ENCODE results near the gene CTBP2. TPM values are rescaled to one million over a fixed set of nuclear protein-coding genes. Genes with fewer than 3 reads are reported as not detected.

CTBP2 gene
- total and polyA plus RNA-seq, 4 donors: 3.4 to 59.2 (median 5.5) TPM

GRCh38 chr10:124971276-124971675, 189.1 kb downstream of the CTBP2 start:
- WGBS: 47% methylated on average over 2 of the region's 2 CpGs
- Histone ChIP-seq H3K27me3 (ENCODE audit: control insufficient read depth in 4 of 4, insufficient read depth in 4 of 4, low read length in 3 of 4) (no peaks in the 10 kb centered on the region), H3K4me3 (ENCODE audit: low read depth in 1 of 3, low read length in 3 of 3) (no peak overlapping the region), H3K36me3 (ENCODE audit: control insufficient read depth in 4 of 4, insufficient read depth in 3 of 4, low read depth in 1 of 4, low read length in 3 of 4) (peaks cover 6 to 43% (median 30%) of the 10 kb centered on the region in 4 donors), H3K27ac (ENCODE audit: low read depth in 1 of 2, low read length in 2 of 2) (no peak overlapping the region), H3K9me3 (ENCODE audit: control insufficient read depth in 4 of 4, low read length in 3 of 4) (no peaks in the 10 kb centered on the region), H3K9ac (ENCODE audit: low read depth in 1 of 2, low read length in 2 of 2) (no peak overlapping the region), H3K4me1 (ENCODE audit: control insufficient read depth in 4 of 4, insufficient read depth in 4 of 4, low read length in 3 of 4) (peaks cover 0 to 3% (median 0%) of the 10 kb centered on the region in 4 donors)
- TF ChIP-seq ZBTB33 (IDR thresholded peaks at IDR 0.05): no peak
- TF ChIP-seq YY1 (IDR thresholded peaks at IDR 0.05): no peak
- TF ChIP-seq ATF3 (IDR thresholded peaks at IDR 0.05): no peak
- no peak for TF ChIP-seq JUND (IDR thresholded peaks at IDR 0.05)
- TF ChIP-seq HNF4A (conservative IDR thresholded peaks at IDR 0.05): no peak
- TF ChIP-seq SP1 (IDR thresholded peaks at IDR 0.05): no peak
- no peak for TF ChIP-seq TAF1 (conservative IDR thresholded peaks at IDR 0.05)
- no peak for DNase-seq (ENCODE audit: low spot score)

- H3K27me3 ChIP-seq (ENCODE audit: control insufficient read depth in 4 of 4, insufficient read depth in 4 of 4, low read length in 3 of 4): no peaks in the 10 kb centered on the region
- no peaks in the 10 kb centered on the region for H3K9me3 ChIP-seq (ENCODE audit: control insufficient read depth in 4 of 4, low read length in 3 of 4)
- no peak for DNase-seq (ENCODE audit: low spot score)
- no peak overlapping the region for H3K4me3 ChIP-seq (ENCODE audit: low read depth in 1 of 3, low read length in 3 of 3)
- WGBS: 93% methylated on average over 2 of the region's 2 CpGs
- H3K4me1 ChIP-seq (ENCODE audit: control insufficient read depth in 4 of 4, insufficient read depth in 4 of 4, low read length in 3 of 4): peaks cover 0 to 1% (median 0%) of the 10 kb centered on the region in 4 donors
- no peak overlapping the region for H3K27ac ChIP-seq (ENCODE audit: low read depth in 1 of 2, low read length in 2 of 2)
- TF ChIP-seq TAF1 (conservative IDR thresholded peaks at IDR 0.05) (no peak), HNF4G (IDR thresholded peaks at IDR 0.05) (no peak), NR2F2 (IDR thresholded peaks at IDR 0.05) (no peak)
- peaks cover 3 to 30% (median 14%) of the 10 kb centered on the region in 4 donors for H3K36me3 ChIP-seq (ENCODE audit: control insufficient read depth in 4 of 4, insufficient read depth in 3 of 4, low read depth in 1 of 4, low read length in 3 of 4)
- no peak overlapping the region for H3K9ac ChIP-seq (ENCODE audit: low read depth in 1 of 2, low read length in 2 of 2)
These were observed 193.1 kb downstream of the CTBP2 start for GRCh38 chr10:124967255-124967654.

- TF ChIP-seq EGR1 (IDR thresholded peaks at IDR 0.05; ENCODE audit: low read depth in 2 of 2): no peak
- TF ChIP-seq REST (IDR thresholded peaks at IDR 0.05): no peak
- no peak for TF ChIP-seq NR2F2 (IDR thresholded peaks at IDR 0.05)
- TF ChIP-seq SP1 (IDR thresholded peaks at IDR 0.05): no peak
- TF ChIP-seq FOXA1 (IDR thresholded peaks at IDR 0.05): no peak
- Histone ChIP-seq H3K4me1 (ENCODE audit: control insufficient read depth in 4 of 4, insufficient read depth in 4 of 4, low read length in 3 of 4) (peaks cover 0 to 1% (median 0%) of the 10 kb centered on the region in 4 donors), H3K27me3 (ENCODE audit: control insufficient read depth in 4 of 4, insufficient read depth in 4 of 4, low read length in 3 of 4) (no peaks in the 10 kb centered on the region), H3K27ac (ENCODE audit: low read depth in 1 of 2, low read length in 2 of 2) (no peak overlapping the region), H3K9me3 (ENCODE audit: control insufficient read depth in 4 of 4, low read length in 3 of 4) (no peaks in the 10 kb centered on the region), H3K36me3 (ENCODE audit: control insufficient read depth in 4 of 4, insufficient read depth in 3 of 4, low read depth in 1 of 4, low read length in 3 of 4) (peaks cover 3 to 21% (median 14%) of the 10 kb centered on the region in 4 donors), H3K9ac (ENCODE audit: low read depth in 1 of 2, low read length in 2 of 2) (no peak overlapping the region), H3K4me3 (ENCODE audit: low read depth in 1 of 3, low read length in 3 of 3) (no peak overlapping the region)
- WGBS: 89% methylated on average over 5 of the region's 5 CpGs
- DNase-seq (ENCODE audit: low spot score): no peak
These were observed 194.4 kb downstream of the CTBP2 start for GRCh38 chr10:124966008-124966407.
